Stimulated activated naive CD8-positive, alpha-beta T cell treated with anti-CD3 and anti-CD28 coated beads, Interleukin-15, amount 100 ng/mL, for 72 hours (primary cell): ENCODE data around the gene KCNIP2.

Experiments used
- ATAC-seq: fragments of 150-1000 bp; cut with Tn5 transposase; 2 replicates; pipeline ENCODE4 v1.10.0; 2021; ENCODE audit warnings: mild to moderate bottlenecking, moderate library complexity
- DNase-seq, 2 donors: peaks; one replicate each; pipeline ENCODE4 v3.0.0; 2021 to 2022
- H3K27ac Mint-ChIP-seq, 2 donors: one replicate each; pipeline ENCODE4 v1.8.0; 2022; ENCODE audit warnings: mild to moderate bottlenecking in 2 of 2, mixed read lengths in 2 of 2, moderate library complexity in 2 of 2
- H3K27me3 Mint-ChIP-seq: one replicate; pipeline ENCODE4 v1.8.0; 2022; ENCODE audit warnings: mixed read lengths
- H3K4me1 Mint-ChIP-seq: one replicate; pipeline ENCODE4 v1.8.0; 2022; ENCODE audit warnings: mild to moderate bottlenecking, mixed read lengths
- H3K4me3 Mint-ChIP-seq, 2 donors: one replicate each; pipeline ENCODE4 v1.8.0; 2022; ENCODE audit warnings: mild to moderate bottlenecking in 2 of 2, mixed read lengths in 2 of 2, moderate library complexity in 1 of 2
- H3K9me3 Mint-ChIP-seq, 2 donors: one replicate each; pipeline ENCODE4 v1.8.0; 2022; ENCODE audit warnings: mixed read lengths in 2 of 2

The KCNIP2 gene

DNA sequence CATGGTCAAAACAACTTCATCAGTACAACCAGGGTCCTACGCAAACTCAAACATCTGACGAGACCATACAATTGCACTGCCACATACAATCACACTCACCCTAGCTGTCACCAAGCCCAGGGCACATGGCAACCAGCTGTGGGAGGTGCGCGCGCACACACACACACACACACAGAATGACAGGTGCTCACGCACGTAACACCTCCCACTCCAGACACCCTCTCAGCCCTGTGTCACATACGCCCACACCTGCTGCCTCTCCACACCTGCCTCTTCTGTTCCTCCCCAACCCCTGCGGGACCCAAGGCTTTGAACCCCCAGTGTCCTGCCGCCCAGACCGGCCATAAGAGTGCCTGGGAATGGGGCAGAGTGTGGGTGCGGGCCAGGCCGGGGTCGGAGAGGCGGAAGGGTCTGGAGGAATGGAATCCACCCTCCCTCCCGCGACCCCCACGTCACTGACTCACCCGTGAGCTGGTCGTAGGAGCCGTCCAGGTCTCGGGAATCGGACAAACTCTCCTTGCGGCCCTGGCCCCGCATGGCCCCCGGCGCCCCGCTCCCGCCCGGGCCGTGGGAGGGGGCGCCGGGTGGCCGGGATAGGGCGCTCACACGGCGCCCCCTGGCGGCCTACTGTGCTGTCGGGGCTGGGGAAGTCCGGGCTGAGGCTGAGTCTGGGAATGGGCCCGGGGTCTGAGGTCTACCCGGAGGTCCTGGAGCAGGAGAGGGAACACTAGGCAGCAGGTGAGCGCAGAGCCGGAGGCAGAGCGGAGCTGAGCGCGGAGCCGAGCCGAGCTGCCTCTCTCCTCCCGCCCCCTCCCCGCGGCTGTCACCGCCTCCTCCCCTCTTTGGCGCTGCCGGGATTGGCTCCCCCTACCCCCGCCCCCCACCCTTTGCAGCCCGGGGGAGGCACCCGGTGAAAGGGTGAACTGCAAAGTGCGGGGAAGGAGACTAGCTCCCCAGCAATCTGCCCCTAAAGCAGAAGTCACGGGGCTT, at the start of gene KCNIP2:
Gene KCNIP2 (minus strand): TSS at position 769 of the 990 bp plus-strand sequence. CDS start 232 bp downstream, at position 537.
- Mint-ChIP-seq H3K27me3 (peaks cover 45% of the 10 kb centered on the region), H3K4me3 (peak within 1 kb of the TSS; percentile 69 to 80), H3K4me1 (peaks cover 60% of the 10 kb centered on the region), H3K9me3 (no peaks in the 10 kb centered on the region), H3K27ac (peak within 1 kb of the TSS; percentile 35 to 62)
- ATAC-seq, result peak; percentile 33
- DNase-seq, result peak; percentile 36 to 38

DNA sequence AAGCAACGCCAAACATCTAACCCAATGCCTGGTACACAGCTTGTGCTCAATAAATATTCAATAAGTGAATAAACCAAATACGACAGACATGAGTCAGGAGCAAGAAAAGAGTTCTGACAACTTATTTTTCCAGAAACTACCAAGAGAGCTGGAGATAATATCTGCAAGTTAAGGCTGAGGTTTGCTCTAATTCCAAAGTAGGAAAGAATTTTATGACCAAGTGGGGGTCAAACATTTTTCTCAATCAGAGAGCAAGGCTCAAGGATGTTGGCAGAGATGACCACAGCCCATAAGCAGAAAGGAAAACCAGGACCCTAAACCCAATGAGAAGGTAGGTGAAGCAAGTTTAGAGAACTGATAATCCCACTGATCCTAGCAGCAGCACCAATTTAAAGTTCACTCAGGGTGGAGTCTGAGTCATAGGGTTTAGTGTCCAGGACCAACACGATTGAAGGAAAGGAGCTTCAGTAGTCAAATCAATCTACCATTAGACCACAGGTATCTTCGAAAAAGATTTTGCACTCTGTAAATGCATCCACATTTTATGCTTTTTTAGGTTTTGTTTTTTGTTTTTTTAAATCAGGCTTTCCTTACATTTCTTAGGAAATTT, 49.3 kb upstream of the KCNIP2 start:
- H3K4me1 Mint-ChIP-seq, result peaks cover 24% of the 10 kb centered on the region
- H3K27ac Mint-ChIP-seq, result no peak overlapping the region
- H3K9me3 Mint-ChIP-seq, result no peaks in the 10 kb centered on the region
- ATAC-seq, result no peak
- DNase-seq, result no peak
- H3K27me3 Mint-ChIP-seq, result no peaks in the 10 kb centered on the region
- no peak overlapping the region for H3K4me3 Mint-ChIP-seq

DNA sequence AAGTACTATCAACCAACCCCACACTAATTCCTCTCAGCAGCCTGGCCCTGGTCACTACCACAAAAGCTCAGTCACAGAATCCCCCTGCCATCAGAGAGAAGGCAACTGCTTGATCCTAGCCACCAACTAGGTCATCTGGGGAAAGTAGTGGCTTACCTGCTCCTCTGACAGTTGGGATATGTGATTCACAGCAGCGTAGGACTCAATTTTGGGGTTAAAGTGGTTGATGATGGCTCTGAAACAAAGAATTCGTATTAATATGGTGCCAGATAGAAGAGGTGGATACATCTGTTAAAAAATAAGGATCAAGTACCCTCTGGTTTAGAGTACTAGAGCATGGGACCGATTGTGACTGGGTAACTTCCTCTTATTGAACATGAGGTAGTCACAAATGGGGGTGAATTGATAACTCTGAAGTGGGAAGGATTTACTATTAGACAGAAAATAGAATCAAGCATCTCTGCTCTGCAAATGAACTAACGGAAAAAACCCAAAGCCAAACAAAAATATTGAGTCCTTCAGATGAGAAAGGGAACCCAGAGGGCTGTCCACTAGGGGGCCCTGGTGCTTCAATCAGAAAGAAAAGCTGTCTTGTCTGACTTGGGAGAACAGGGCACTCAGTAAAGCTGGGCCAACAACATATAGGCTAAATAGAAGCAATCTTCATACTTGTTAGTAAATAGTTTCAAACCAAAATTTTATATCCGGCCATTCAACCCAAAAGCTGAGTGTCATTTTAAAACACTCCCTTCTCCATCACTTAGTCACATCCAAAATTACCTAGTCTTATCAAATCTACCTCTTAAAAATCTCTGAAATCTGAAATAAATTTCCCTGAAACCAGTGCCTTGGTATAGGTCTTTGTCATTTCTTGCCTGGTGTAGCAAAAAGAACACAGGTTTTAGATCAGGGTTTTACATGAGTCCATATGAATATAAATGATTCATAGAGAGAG, 45.9 kb upstream of the KCNIP2 start:
- peak; percentile 50 to 66 for DNase-seq
- Mint-ChIP-seq H3K4me3 (no peak overlapping the region), H3K27me3 (no peaks in the 10 kb centered on the region), H3K27ac (no peak overlapping the region), H3K4me1 (peaks cover 5% of the 10 kb centered on the region), H3K9me3 (no peaks in the 10 kb centered on the region)
- ATAC-seq, result peak; percentile 77

DNA sequence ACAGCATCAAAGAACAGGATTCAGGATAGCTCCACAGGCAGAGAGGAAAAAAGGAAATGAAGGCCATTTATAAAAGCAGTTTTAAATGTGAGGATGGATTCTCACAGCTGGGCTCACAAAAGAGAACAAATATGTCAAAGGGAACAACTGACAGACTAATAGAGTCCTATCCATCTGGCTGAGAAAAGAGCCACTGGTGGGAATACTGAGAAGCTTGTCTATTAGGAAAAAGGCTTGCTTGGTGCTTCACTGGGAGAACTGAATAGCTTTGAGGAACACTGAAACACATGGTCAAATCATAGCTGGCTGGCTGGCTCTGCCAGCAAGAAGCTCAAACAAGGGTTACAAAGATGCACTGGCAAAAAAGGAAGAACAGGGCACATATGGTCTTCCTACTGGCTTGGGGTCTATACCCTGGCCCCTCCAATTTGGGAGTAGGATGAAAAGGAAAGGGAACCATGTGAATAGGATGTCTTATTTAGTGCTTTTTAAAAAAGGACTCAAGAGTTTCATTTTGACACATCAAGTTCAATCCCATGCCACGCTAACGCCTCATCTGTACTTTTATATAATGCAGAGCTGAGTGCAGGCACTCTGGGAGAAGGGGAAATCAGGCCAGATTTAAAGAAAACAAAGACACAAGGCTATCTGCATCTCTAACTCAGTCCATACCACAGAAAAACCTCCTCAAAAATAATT, 44.8 kb upstream of the KCNIP2 start:
- Mint-ChIP-seq H3K4me3 (no peak overlapping the region), H3K27ac (peak overlapping the region in 1 of 2 donors; percentile 93), H3K4me1 (peaks cover 5% of the 10 kb centered on the region), H3K27me3 (no peaks in the 10 kb centered on the region), H3K9me3 (no peaks in the 10 kb centered on the region)
- DNase-seq (no peak), ATAC-seq (no peak)

DNA sequence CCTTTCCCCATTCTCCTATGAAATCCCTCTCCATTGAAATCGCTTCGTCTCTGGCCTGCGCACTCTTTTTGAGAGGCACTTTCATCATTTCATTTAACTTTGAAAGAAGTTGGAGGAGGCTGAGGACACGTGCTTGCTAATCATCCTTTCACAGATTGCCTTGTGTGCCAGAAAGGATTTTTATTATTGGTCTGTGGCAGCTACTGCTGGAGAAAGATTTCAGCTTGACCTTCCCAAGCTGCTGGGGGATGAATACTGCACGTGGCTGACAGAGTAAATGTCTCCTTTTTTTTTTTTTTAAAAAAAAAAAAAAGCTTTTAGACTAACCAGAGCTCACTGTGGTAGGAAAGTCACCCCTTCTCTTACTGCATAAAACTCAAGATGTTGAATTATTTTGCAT, 44.2 kb upstream of the KCNIP2 start:
- no peak for ATAC-seq
- Mint-ChIP-seq H3K27ac (no peak overlapping the region), H3K27me3 (no peaks in the 10 kb centered on the region), H3K4me1 (peaks cover 5% of the 10 kb centered on the region), H3K4me3 (no peak overlapping the region), H3K9me3 (no peaks in the 10 kb centered on the region)
- DNase-seq, result no peak

DNA sequence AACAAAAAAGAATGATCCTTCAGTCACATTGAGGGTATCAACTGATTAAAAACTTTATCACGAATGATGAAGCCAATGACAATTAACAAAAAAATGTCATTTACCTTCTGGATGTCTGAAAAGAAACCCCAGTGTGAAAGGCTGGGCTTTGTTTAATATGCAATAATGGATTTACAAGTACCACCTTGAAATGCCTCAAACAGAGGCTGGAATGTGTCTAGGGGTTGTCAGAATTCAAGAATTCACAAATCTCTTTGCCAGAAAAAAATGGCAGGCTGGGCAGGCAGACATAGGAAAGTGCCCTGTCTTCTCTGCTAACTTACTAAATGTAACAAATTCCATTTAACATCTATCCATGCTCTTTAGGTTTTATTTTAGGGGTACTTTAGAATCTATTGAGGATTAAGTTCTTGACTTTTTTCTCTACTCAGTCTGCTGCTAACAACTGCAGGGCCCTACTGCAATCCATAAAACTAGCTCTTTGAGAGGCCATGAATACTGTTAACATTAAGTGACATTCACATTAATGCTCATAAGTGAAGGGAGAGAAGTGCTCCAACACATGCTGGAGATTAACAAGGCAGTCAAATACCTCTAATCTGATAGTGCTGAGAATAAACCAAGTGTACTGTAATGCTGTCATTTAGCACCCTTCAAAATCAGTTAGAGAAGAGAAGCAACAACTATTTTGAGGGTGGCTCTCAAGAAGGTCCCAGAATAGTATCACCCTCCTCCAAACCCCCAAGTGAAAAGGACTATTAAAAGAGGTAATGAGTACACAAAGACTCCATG, 43.1 kb upstream of the KCNIP2 start:
- H3K27ac Mint-ChIP-seq, result no peak overlapping the region
- H3K4me1 Mint-ChIP-seq, result peaks cover 5% of the 10 kb centered on the region
- ATAC-seq (no peak), DNase-seq (no peak)
- no peaks in the 10 kb centered on the region for H3K9me3 Mint-ChIP-seq
- H3K4me3 Mint-ChIP-seq, result no peak overlapping the region
- no peaks in the 10 kb centered on the region for H3K27me3 Mint-ChIP-seq

DNA sequence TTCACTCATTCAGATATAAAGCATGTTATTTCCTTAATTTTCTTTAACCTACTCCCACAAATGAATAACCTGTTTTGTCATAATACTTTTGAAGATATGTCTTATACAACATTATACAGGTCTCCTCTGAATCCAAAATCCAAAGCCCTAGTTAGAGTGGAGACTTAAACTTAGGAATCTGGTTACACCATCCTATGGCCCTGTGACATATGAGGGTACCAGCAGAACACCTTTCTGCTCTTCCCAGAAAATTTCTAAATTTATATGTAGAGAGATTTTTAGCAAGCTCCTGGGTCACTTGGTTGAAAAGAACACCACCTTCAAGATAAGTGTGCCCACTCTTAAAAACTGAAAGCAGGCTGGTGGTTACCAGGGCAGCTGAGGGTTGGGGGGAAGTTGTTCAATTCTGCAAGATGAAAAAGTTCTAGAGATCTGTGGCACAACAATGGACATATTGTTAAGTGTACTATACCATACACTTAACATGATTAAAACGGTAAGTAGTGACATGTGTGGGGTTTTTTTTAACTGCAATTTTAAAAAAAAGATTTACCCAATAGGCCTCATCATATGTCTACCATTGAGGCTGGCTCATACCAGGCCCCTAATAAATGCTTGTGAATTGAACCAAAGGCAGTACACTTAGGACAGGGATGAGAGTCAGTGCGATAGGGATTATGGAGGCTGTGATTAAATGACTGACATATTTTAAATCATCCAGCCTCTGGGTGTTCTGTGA, 37.6 kb upstream of the KCNIP2 start:
- Mint-ChIP-seq H3K4me1 (peaks cover 11% of the 10 kb centered on the region), H3K9me3 (no peaks in the 10 kb centered on the region), H3K27ac (no peak overlapping the region), H3K27me3 (no peaks in the 10 kb centered on the region), H3K4me3 (no peak overlapping the region)
- DNase-seq (no peak), ATAC-seq (no peak)

DNA sequence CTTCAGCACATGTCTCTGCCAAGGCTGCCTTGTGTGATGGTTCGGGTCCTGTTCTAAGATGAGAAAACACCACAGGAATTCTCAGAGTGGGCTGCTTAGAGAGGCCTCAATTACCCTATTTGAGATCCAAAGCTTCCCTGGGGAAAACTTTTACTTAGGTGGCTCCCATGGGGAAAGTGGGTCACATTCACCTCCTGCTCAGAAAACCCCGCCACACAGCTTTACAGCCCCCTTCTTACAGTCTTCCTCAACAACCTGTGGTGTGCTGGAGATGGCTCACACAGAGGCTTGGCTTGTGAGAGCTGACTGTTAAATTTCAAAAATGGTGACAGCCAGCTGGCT, 36.6 kb upstream of the KCNIP2 start:
- ATAC-seq (no peak), DNase-seq (no peak)
- H3K27ac Mint-ChIP-seq, result no peak overlapping the region
- H3K4me3 Mint-ChIP-seq, result no peak overlapping the region
- no peaks in the 10 kb centered on the region for H3K9me3 Mint-ChIP-seq
- H3K4me1 Mint-ChIP-seq, result peaks cover 21% of the 10 kb centered on the region
- no peaks in the 10 kb centered on the region for H3K27me3 Mint-ChIP-seq

DNA sequence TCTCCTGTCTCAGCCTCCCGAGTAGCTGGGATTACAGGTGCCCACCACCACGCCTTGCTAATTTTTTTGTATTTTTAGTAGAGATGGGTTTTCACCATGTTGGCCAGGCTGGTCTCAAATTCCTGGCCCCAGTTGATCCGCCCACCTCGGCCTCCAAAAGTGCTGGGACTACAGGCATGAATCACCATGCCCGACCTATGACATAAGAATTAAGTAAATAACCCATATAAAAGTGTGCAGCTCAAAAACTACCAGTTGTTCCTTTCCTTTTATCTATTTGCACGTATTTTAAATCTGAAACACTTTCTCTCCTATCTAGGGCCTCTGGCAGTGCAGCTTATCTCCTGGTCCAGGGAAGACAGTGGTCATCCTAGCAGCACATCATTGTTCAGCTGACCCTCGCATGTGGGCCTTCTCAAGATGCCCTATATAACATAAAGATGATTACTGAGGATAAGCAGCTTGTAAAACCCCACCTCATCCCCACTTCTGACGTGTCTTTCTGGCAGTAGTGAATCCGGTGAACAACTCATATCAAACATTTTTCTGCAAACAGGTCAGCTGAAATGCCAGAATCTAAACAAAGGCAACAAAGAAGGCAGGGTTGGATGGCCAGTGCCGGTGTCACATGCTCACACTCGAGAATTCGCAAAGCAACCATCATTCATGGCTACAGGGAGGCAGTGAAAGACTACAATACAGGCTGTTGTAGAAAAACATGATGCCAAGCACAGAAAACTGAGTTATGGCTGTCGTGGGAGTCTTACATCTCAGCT, 36.0 kb upstream of the KCNIP2 start:
- Mint-ChIP-seq H3K4me1 (peaks cover 24% of the 10 kb centered on the region), H3K9me3 (no peaks in the 10 kb centered on the region), H3K27me3 (no peaks in the 10 kb centered on the region), H3K4me3 (no peak overlapping the region), H3K27ac (no peak overlapping the region)
- DNase-seq (no peak), ATAC-seq (no peak)

GRCh38 chr10:101878869-101879268, 35.3 kb upstream of the KCNIP2 start:
- Mint-ChIP-seq H3K4me3 (no peak overlapping the region), H3K27ac (no peak overlapping the region), H3K27me3 (no peaks in the 10 kb centered on the region), H3K4me1 (peaks cover 24% of the 10 kb centered on the region), H3K9me3 (no peaks in the 10 kb centered on the region)
- DNase-seq, result no peak
- no peak for ATAC-seq

DNA sequence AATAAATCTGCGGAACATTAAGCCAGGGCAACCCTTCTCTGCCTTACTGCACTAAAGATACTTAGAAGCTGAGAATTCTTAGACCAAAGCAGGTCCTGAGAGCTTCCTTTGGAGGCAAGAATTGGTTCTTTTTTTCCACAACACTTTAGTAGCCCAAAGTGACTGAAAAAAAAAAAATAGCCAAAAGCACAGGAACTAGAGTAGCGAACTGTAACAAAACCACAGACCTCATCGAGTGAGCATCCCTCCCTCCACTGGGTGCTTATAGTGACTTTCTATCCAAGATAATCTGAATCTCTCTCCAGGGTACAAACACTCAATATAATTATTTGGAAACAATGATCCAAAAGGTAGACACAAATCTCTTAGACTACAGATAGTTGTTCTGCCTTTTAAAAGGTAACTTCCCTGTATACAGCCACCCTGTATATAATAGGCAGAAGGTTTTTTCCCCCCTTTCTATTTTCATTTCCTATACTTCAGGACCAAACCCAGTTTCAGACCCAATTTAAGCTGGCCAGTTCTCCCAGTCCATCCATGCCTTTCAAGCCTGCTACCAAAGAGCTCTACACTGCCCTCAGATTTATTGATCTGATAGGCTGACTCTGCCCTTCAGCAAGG, 31.6 kb upstream of the KCNIP2 start:
- ATAC-seq, result no peak
- Mint-ChIP-seq H3K27ac (peak overlapping the region in 1 of 2 donors; percentile 2), H3K27me3 (no peaks in the 10 kb centered on the region), H3K4me1 (peaks cover 24% of the 10 kb centered on the region), H3K4me3 (no peak overlapping the region), H3K9me3 (no peaks in the 10 kb centered on the region)
- no peak for DNase-seq

DNA sequence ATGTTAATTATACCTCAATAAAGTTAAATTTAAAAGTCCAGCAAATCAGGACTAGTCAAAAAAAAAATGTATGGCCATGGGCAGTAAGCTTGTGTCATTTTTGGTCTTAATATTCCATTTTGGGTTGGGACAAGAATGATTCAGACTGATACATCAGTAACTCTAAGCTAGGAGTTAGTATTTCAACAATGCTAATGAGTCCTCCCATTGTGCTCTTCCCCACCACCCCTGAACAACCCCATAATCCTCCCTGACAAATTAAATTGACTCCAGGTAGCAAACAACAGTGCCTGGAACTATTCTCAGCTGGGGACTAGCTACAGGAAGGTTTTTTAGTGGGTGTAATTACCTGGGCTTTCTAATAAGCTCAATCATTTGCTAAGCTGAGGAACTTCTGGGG, 30.7 kb upstream of the KCNIP2 start:
- no peak overlapping the region for H3K27ac Mint-ChIP-seq

GRCh38 chr10:101867931-101868330, 24.3 kb upstream of the KCNIP2 start:
- H3K27ac Mint-ChIP-seq, result no peak overlapping the region
- no peaks in the 10 kb centered on the region for H3K9me3 Mint-ChIP-seq
- no peak for ATAC-seq
- no peak overlapping the region for H3K4me3 Mint-ChIP-seq
- H3K27me3 Mint-ChIP-seq, result no peaks in the 10 kb centered on the region
- no peak for DNase-seq
- H3K4me1 Mint-ChIP-seq, result no peaks in the 10 kb centered on the region

More for the DNA sequence above, 30.7 kb upstream of the KCNIP2 start:
- no peaks in the 10 kb centered on the region for H3K9me3 Mint-ChIP-seq
- peaks cover 20% of the 10 kb centered on the region for H3K4me1 Mint-ChIP-seq
- H3K4me3 Mint-ChIP-seq, result no peak overlapping the region
- ATAC-seq, result no peak
- H3K27me3 Mint-ChIP-seq, result no peaks in the 10 kb centered on the region
- DNase-seq, result no peak
